HuH-7.5 (cell line): ENCODE measurements around the gene GINS1.

ENCODE experiments used
- DNase-seq: peaks from one replicate; pipeline ENCODE4 v3.0.0; 2011; ENCODE audit warnings: low spot score

GINS1 gene

GRCh38 chr20:25494506-25495188 lies 87.2 kb downstream of the GINS1 start:
- no peak for DNase-seq

GRCh38 chr20:25495189-25495824 lies 87.8 kb downstream of the GINS1 start:
- DNase-seq = no peak

- no peak for DNase-seq
Observed at GRCh38 chr20:25496165-25496967, 88.9 kb downstream of the GINS1 start.

GRCh38 chr20:25496968-25497401 lies 89.5 kb downstream of the GINS1 start:
- no peak for DNase-seq

- no peak for DNase-seq
Observed at GRCh38 chr20:25497586-25498279, 90.3 kb downstream of the GINS1 start.
